ENCODE results near the gene CYLD.

Gene CYLD

DNA sequence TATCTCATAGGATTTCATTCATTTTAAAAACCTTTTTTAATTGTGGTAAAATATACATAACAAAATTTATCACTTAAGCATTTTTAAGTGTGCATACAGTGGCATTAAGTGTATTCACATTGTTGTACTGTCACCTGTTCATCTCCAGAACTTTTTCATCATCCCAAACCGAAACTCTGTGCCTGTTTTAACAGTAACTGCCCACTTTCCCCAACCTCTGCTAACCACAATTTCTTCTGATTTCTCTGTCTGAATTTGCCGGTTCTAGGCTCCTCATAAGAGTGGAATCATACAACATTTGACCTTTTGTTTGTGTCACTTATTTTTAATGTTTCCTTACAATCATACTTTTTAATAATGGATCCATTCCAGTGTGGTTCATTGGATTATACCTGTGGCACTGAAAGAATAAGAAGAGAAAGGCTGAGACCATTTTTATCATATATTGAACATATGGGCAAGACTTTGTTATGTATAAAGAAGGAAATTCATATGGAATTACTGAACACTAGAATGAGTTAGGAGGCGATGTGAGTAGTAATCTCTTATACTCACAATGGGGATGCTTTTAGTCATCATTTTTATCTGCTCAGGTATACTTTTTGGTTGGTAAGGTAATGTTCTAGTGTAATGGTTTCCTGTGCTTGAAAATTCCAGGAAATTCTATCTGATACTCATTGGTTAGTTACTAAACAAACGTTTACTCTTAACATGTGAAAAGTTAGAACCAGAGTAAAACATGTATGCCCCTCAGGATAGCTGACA lies 10.8 kb downstream of the CYLD start:
- H3K4me3 ChIP-seq (ENCODE audit: insufficient read length, low read depth), result no peak overlapping the region
- no peaks in the 10 kb centered on the region for H3K4me1 ChIP-seq (ENCODE audit: insufficient read depth, insufficient read length)
- no peak overlapping the region for H3K9ac ChIP-seq (ENCODE audit: insufficient read length, low read depth)
- TF ChIP-seq SUZ12 (IDR thresholded peaks at IDR 0.05; ENCODE audit: extremely low read depth, insufficient read depth, insufficient read length), result no peak
- no peak for TF ChIP-seq ZNF274 (IDR thresholded peaks at IDR 0.05; ENCODE audit: low read depth, low read length)
- TF ChIP-seq YY1 (IDR thresholded peaks at IDR 0.05; ENCODE audit: insufficient read depth, insufficient read length), result no peak
- no peaks in the 10 kb centered on the region for H3K27me3 ChIP-seq (ENCODE audit: insufficient read depth, insufficient read length)
- no peak for DNase-seq (ENCODE audit: low read depth, low spot score)
- H3K9me3 ChIP-seq (ENCODE audit: insufficient read depth, low read length), result no peaks in the 10 kb centered on the region
- no peaks in the 10 kb centered on the region for H3K36me3 ChIP-seq (ENCODE audit: insufficient read depth, insufficient read length, low read length)

DNA sequence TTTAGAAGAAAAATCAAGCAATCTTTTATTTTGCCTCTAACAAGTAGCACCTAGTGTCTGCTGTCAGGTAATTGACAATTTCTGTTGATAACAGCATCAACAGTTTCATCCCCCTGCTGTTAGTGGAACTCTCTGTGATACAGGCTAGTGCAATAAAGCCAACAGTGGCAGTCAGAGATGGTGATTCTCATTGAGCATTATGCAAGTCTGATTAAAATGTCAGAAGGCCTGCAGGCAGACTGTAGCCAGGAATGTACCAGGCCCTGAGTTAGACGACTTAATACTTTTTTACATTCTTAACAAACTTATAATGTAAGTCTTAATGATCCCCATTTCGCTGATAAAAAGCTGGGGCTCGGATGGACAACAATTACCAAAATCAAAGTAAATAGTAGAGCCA lies 14.6 kb downstream of the CYLD start:
- Histone ChIP-seq H3K9me3 (ENCODE audit: insufficient read depth, low read length) (no peaks in the 10 kb centered on the region), H3K4me1 (ENCODE audit: insufficient read depth, insufficient read length) (no peaks in the 10 kb centered on the region), H3K4me3 (ENCODE audit: insufficient read length, low read depth) (no peak overlapping the region), H3K9ac (ENCODE audit: insufficient read length, low read depth) (no peak overlapping the region), H3K27me3 (ENCODE audit: insufficient read depth, insufficient read length) (no peaks in the 10 kb centered on the region), H3K36me3 (ENCODE audit: insufficient read depth, insufficient read length, low read length) (no peaks in the 10 kb centered on the region)
- no peak for DNase-seq (ENCODE audit: low read depth, low spot score)
- TF ChIP-seq SUZ12 (IDR thresholded peaks at IDR 0.05; ENCODE audit: extremely low read depth, insufficient read depth, insufficient read length) (no peak), ZNF274 (IDR thresholded peaks at IDR 0.05; ENCODE audit: low read depth, low read length) (no peak), YY1 (IDR thresholded peaks at IDR 0.05; ENCODE audit: insufficient read depth, insufficient read length) (no peak)

DNA sequence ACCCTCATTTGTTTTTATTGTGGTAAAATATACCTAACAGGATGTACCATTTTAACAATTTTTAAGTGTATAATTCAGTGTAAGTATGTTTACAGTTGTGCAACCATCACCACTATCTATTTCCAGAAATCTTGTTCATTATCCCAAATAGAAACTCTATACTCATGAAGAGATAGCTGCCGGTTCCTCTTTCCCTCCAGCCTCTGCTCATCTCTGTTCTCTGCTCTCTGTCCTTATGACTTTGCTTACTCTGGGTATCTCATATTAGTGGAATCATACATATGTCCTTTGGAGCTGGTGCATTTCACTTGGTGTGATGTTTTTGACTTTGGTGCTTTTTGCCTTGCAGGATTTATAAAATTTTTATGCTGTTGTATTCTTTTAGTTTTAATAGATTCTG lies 19.4 kb downstream of the CYLD start:
- H3K27me3 ChIP-seq (ENCODE audit: insufficient read depth, insufficient read length), result no peaks in the 10 kb centered on the region
- H3K4me1 ChIP-seq (ENCODE audit: insufficient read depth, insufficient read length), result no peaks in the 10 kb centered on the region
- H3K9me3 ChIP-seq (ENCODE audit: insufficient read depth, low read length), result peaks cover 13% of the 10 kb centered on the region
- no peak overlapping the region for H3K9ac ChIP-seq (ENCODE audit: insufficient read length, low read depth)
- H3K36me3 ChIP-seq (ENCODE audit: insufficient read depth, insufficient read length, low read length), result no peaks in the 10 kb centered on the region
- no peak overlapping the region for H3K4me3 ChIP-seq (ENCODE audit: insufficient read length, low read depth)
- TF ChIP-seq SUZ12 (IDR thresholded peaks at IDR 0.05; ENCODE audit: extremely low read depth, insufficient read depth, insufficient read length) (no peak), ZNF274 (IDR thresholded peaks at IDR 0.05; ENCODE audit: low read depth, low read length) (no peak)
- DNase-seq (ENCODE audit: low read depth, low spot score), result no peak

DNA sequence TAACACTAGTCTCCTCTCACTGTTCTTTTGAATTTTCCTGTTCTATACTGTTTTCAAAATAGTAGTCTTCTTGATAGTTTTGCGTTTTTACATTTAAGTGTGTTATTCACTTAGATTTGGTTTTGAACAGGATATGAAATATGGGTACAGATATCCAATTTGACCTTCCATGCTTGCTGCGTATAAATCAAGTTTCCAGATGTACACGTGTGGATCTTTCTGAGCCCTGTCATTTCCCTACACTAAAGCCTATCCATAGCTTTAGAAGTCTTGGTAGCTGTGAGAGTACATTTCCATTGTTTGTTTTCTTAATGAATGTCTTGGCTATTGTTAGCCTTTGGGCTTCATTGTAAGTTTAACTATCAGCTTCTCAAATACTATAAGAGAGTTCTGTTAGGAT lies 20.4 kb downstream of the CYLD start:
- no peak for DNase-seq (ENCODE audit: low read depth, low spot score)
- H3K9me3 ChIP-seq (ENCODE audit: insufficient read depth, low read length), result peaks cover 17% of the 10 kb centered on the region
- H3K4me1 ChIP-seq (ENCODE audit: insufficient read depth, insufficient read length), result no peaks in the 10 kb centered on the region
- TF ChIP-seq ZNF274 (IDR thresholded peaks at IDR 0.05; ENCODE audit: low read depth, low read length) (no peak), YY1 (IDR thresholded peaks at IDR 0.05; ENCODE audit: insufficient read depth, insufficient read length) (no peak), SUZ12 (IDR thresholded peaks at IDR 0.05; ENCODE audit: extremely low read depth, insufficient read depth, insufficient read length) (no peak)
- no peaks in the 10 kb centered on the region for H3K27me3 ChIP-seq (ENCODE audit: insufficient read depth, insufficient read length)
- H3K36me3 ChIP-seq (ENCODE audit: insufficient read depth, insufficient read length, low read length), result no peaks in the 10 kb centered on the region
- H3K9ac ChIP-seq (ENCODE audit: insufficient read length, low read depth), result no peak overlapping the region
- no peak overlapping the region for H3K4me3 ChIP-seq (ENCODE audit: insufficient read length, low read depth)

DNA sequence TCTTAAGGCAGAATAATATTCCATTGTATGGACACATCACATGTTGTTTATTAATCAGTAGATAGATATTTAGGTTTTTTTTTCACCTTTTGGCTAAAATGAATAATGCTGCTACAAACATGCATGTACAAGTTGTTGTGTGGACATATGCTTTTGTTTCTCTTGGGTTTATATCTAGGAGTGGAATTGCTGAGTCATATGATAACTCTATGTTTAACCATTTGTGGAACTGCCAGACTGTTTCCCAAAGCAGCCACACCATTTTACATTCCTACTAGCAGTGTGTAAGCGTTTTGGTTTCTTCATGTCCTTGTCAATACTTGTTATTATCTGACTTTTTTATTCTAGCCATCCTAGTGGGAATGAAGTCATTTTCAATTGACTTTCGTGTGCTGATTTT lies 21.3 kb downstream of the CYLD start:
- DNase-seq (ENCODE audit: low read depth, low spot score), result no peak
- H3K4me1 ChIP-seq (ENCODE audit: insufficient read depth, insufficient read length), result no peaks in the 10 kb centered on the region
- H3K27me3 ChIP-seq (ENCODE audit: insufficient read depth, insufficient read length), result no peaks in the 10 kb centered on the region
- H3K4me3 ChIP-seq (ENCODE audit: insufficient read length, low read depth), result no peak overlapping the region
- H3K9me3 ChIP-seq (ENCODE audit: insufficient read depth, low read length), result peaks cover 17% of the 10 kb centered on the region
- no peak for TF ChIP-seq SUZ12 (IDR thresholded peaks at IDR 0.05; ENCODE audit: extremely low read depth, insufficient read depth, insufficient read length)
- TF ChIP-seq YY1 (IDR thresholded peaks at IDR 0.05; ENCODE audit: insufficient read depth, insufficient read length), result no peak
- no peak for TF ChIP-seq ZNF274 (IDR thresholded peaks at IDR 0.05; ENCODE audit: low read depth, low read length)
- H3K9ac ChIP-seq (ENCODE audit: insufficient read length, low read depth), result no peak overlapping the region
- H3K36me3 ChIP-seq (ENCODE audit: insufficient read depth, insufficient read length, low read length), result no peaks in the 10 kb centered on the region

DNA sequence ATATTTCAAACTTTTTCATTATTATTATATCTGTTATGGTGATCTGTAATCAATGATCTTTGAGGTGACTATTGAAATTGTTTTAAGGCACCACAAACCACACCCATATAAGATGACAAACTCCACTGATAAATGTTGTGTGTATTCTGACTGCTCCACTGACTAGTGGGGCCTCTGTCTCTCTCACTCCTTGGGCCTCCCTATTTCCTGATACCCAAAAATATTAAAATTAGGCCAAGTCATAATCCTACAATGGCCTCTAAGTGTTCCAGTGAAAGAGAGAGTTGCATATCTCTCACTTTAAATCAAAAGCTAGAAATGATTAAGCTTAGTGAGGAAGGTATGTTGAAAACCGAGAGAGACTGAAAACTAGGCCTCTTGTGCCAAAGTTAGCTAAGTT lies 23.4 kb downstream of the CYLD start:
- Histone ChIP-seq H3K9me3 (ENCODE audit: insufficient read depth, low read length) (peaks cover 17% of the 10 kb centered on the region), H3K4me1 (ENCODE audit: insufficient read depth, insufficient read length) (no peaks in the 10 kb centered on the region), H3K9ac (ENCODE audit: insufficient read length, low read depth) (no peak overlapping the region), H3K4me3 (ENCODE audit: insufficient read length, low read depth) (no peak overlapping the region), H3K36me3 (ENCODE audit: insufficient read depth, insufficient read length, low read length) (no peaks in the 10 kb centered on the region), H3K27me3 (ENCODE audit: insufficient read depth, insufficient read length) (no peaks in the 10 kb centered on the region)
- no peak for TF ChIP-seq SUZ12 (IDR thresholded peaks at IDR 0.05; ENCODE audit: extremely low read depth, insufficient read depth, insufficient read length)
- no peak for TF ChIP-seq YY1 (IDR thresholded peaks at IDR 0.05; ENCODE audit: insufficient read depth, insufficient read length)
- no peak for TF ChIP-seq ZNF274 (IDR thresholded peaks at IDR 0.05; ENCODE audit: low read depth, low read length)
- no peak for DNase-seq (ENCODE audit: low read depth, low spot score)

DNA sequence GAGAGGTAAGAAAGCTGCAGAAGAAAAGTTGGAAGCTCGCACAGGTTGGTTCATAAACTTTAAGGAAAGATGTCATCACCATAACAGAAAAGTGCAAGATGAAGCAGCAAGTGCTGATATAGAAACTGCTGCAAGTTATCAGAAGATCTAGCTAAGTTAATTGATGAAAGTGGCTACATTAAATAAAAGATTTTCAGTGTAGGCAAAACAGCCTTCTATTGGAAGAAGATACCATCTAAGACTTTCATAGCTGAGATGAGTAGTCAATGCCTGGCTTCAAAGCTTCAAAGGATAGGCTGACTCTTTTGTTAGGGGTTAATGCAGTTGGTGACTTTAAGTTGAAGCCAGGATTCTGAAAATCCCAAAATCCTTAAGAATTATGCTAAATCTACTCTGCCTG lies 24.0 kb downstream of the CYLD start:
- DNase-seq (ENCODE audit: low read depth, low spot score), result no peak
- H3K4me3 ChIP-seq (ENCODE audit: insufficient read length, low read depth), result no peak overlapping the region
- no peaks in the 10 kb centered on the region for H3K4me1 ChIP-seq (ENCODE audit: insufficient read depth, insufficient read length)
- no peaks in the 10 kb centered on the region for H3K27me3 ChIP-seq (ENCODE audit: insufficient read depth, insufficient read length)
- no peaks in the 10 kb centered on the region for H3K36me3 ChIP-seq (ENCODE audit: insufficient read depth, insufficient read length, low read length)
- no peak for TF ChIP-seq ZNF274 (IDR thresholded peaks at IDR 0.05; ENCODE audit: low read depth, low read length)
- no peak for TF ChIP-seq SUZ12 (IDR thresholded peaks at IDR 0.05; ENCODE audit: extremely low read depth, insufficient read depth, insufficient read length)
- no peak for TF ChIP-seq YY1 (IDR thresholded peaks at IDR 0.05; ENCODE audit: insufficient read depth, insufficient read length)
- peaks cover 17% of the 10 kb centered on the region for H3K9me3 ChIP-seq (ENCODE audit: insufficient read depth, low read length)
- H3K9ac ChIP-seq (ENCODE audit: insufficient read length, low read depth), result no peak overlapping the region
